Nephron (organoid): ENCODE data around the gene SLC29A3.
A peak's percentile ranks its signal among the peaks of the same experiment; 100 is the strongest.

ENCODE experiments used
- H3K27ac Mint-ChIP-seq, 3 experiments: 2 replicates each; pipeline ENCODE4 v1.8.0; 2020; ENCODE audit warnings: mixed read lengths in 3 of 3, mild to moderate bottlenecking in 2 of 3, moderate library complexity in 1 of 3
- H3K27me3 Mint-ChIP-seq: 2 replicates; pipeline ENCODE4 v1.8.0; 2021; ENCODE audit warnings: low read depth, mild to moderate bottlenecking, moderate library complexity, mixed read lengths
- H3K36me3 Mint-ChIP-seq: 2 replicates; pipeline ENCODE4 v1.8.0; 2020; ENCODE audit warnings: low read depth, mixed read lengths
- H3K4me1 Mint-ChIP-seq: 2 replicates; pipeline ENCODE4 v1.8.0; 2020; ENCODE audit warnings: mixed read lengths
- H3K4me3 Mint-ChIP-seq, 3 experiments: 2 replicates each; pipeline ENCODE4 v1.8.0; 2020; ENCODE audit warnings: mild to moderate bottlenecking in 3 of 3, mixed read lengths in 3 of 3, moderate library complexity in 2 of 3
- H3K9me3 Mint-ChIP-seq: 2 replicates; pipeline ENCODE4 v1.8.0; 2020; ENCODE audit warnings: mixed read lengths
- TF ChIP-seq, protein P1 (sequence below), 3 experiments: fragments of 200-600 bp; sonication (generic); IDR thresholded peaks; one replicate each; pipeline ENCODE4 v1.5.0; 2021; ENCODE audit warnings: antibody characterized with exemption in 3 of 3; ENCODE audit not compliant: unreplicated experiment in 3 of 3

The SLC29A3 gene

DNA sequence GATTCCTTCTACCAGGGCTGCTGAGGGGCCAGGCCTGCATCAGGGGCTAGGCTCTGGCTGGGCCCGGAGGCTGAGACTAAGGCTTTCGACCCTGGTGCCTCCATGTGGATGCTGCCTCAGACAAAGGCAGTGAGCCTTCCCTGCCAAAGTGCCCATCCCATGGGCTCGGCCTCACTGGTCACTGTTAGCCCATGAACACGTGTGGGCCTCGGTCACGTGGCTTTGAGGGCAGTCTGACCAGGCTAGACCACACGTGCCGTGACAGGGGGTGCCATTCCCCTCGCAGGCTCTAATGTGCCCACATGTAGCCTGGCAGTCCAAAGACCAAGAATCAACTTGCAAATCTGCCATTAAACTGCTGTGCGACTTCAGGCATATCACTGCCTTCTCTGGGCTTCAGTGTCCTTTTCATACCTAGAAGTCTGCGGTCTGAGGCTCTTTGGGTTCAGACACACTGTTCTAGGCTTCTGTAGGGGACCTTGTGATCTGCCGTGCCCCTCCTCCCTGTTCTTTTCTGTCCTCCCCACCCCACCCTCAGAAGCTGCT is 17.6 kb upstream of the SLC29A3 start:
- Mint-ChIP-seq H3K4me1 (no peaks in the 10 kb centered on the region), H3K36me3 (peaks cover 29% of the 10 kb centered on the region), H3K4me3 (no peak overlapping the region), H3K27me3 (no peaks in the 10 kb centered on the region), H3K27ac (no peak overlapping the region), H3K9me3 (no peaks in the 10 kb centered on the region)
- TF ChIP-seq, protein P1, sequence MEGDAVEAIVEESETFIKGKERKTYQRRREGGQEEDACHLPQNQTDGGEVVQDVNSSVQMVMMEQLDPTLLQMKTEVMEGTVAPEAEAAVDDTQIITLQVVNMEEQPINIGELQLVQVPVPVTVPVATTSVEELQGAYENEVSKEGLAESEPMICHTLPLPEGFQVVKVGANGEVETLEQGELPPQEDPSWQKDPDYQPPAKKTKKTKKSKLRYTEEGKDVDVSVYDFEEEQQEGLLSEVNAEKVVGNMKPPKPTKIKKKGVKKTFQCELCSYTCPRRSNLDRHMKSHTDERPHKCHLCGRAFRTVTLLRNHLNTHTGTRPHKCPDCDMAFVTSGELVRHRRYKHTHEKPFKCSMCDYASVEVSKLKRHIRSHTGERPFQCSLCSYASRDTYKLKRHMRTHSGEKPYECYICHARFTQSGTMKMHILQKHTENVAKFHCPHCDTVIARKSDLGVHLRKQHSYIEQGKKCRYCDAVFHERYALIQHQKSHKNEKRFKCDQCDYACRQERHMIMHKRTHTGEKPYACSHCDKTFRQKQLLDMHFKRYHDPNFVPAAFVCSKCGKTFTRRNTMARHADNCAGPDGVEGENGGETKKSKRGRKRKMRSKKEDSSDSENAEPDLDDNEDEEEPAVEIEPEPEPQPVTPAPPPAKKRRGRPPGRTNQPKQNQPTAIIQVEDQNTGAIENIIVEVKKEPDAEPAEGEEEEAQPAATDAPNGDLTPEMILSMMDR (IDR thresholded peaks at IDR 0.05; ENCODE audit: unreplicated experiment in 3 of 3): no peak

DNA sequence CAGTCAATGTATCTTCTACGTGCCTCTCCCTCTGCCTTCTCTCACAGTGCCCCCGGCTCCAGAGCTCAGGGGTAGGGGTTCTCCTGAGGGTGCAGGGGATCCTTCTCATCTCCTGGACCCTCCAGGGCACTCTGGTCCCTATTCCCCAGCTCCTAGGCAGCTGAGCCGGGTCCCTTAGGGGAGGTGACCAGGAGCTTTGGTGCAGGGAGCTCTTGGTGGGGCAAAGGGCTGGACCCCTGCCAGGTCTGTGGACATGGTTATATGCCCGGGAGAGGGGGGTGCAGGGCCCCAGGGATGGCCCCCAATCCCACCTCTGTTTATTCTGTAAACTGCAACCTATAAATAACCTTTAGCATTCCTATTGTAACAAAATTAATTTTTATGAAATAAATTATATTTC is 16.6 kb upstream of the SLC29A3 start:
- Mint-ChIP-seq H3K4me1 (peaks cover 5% of the 10 kb centered on the region), H3K36me3 (peaks cover 27% of the 10 kb centered on the region), H3K27me3 (no peaks in the 10 kb centered on the region), H3K27ac (no peak overlapping the region), H3K4me3 (no peak overlapping the region), H3K9me3 (no peaks in the 10 kb centered on the region)
- TF ChIP-seq, protein P1 (IDR thresholded peaks at IDR 0.05; ENCODE audit: unreplicated experiment in 3 of 3): no peak

DNA sequence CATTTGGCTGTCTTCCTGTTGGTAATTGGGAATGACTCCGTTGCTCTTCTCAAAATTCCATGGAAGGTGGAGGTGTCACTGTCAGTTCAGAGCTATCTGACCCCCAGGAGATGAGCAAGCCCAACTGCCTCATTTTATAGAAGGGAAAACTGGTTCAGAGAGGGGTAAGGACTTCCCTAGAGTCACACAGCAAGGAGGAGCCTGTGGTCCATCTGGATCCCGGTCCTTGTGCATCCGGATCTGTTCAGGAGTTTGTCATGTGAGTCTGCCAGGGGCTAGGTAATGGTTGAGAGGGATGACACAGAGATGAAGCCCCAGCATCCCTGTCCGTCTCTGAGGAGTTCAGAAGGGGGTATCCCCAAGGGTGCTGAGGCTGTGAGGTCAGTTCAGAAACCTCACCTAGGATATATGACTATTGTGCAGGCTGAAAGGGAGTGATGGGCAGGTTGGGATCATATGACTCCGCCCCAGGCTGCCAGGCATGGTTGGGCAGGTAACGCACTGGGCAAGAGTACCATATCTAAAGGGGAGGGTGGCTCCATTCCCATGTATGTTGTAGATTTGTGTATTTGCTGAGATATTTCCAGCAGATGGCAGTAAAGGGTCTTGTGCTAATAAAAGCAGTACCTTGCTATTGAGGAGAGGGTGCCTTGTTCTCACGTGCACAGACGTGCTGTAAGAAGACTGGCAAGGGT is 16.0 kb upstream of the SLC29A3 start:
- H3K9me3 Mint-ChIP-seq: no peaks in the 10 kb centered on the region
- no peaks in the 10 kb centered on the region for H3K27me3 Mint-ChIP-seq
- no peak overlapping the region for H3K4me3 Mint-ChIP-seq
- H3K4me1 Mint-ChIP-seq: peaks cover 10% of the 10 kb centered on the region
- H3K27ac Mint-ChIP-seq: peak overlapping the region in 1 of 3 experiments; percentile 56
- H3K36me3 Mint-ChIP-seq: peaks cover 25% of the 10 kb centered on the region
- TF ChIP-seq, protein P1 (IDR thresholded peaks at IDR 0.05; ENCODE audit: unreplicated experiment in 3 of 3): peak; percentile 52 to 59 (median 57)

DNA sequence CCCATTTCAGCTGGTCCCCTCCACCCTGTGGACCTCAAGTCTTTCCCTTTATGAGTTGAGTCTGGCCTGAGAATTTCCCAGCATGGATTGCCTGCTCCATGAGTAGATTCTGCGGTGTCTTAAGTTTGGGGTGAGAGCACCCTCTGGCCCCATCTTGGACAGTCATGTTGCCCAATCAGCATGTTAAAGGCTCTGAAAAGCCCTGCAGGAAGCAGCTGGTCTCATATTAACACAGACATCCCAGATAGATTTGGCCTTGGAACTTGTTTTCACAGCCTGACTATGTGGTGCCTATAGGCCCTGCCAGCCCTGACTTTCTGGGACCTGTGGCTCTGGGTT is 15.5 kb upstream of the SLC29A3 start:
- TF ChIP-seq, protein P1 (IDR thresholded peaks at IDR 0.05; ENCODE audit: unreplicated experiment in 3 of 3): peak in 1 of 3 experiments; percentile 0
- H3K4me3 Mint-ChIP-seq: no peak overlapping the region
- H3K27me3 Mint-ChIP-seq: no peaks in the 10 kb centered on the region
- H3K27ac Mint-ChIP-seq: peak overlapping the region in 1 of 3 experiments; percentile 56
- H3K9me3 Mint-ChIP-seq: no peaks in the 10 kb centered on the region
- H3K36me3 Mint-ChIP-seq: peaks cover 22% of the 10 kb centered on the region
- H3K4me1 Mint-ChIP-seq: peaks cover 12% of the 10 kb centered on the region

DNA sequence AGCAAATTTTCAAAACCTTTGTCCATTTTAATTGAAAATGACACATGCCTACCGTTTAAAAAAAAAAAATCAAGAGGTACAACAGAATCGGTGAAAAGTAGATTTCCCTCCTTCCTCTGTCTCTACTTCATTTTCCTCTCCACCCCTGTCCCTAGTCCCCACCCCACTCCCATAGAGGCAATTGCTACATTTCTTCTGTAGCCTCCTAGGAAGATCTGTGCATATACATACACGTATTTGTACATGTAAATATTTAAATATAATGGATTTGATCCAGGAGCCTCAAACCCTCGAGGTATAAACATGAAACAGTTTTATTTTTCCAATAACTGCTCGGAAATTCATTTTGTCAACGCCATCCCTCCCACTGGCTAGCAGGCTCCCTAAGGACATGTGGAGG is 14.1 kb upstream of the SLC29A3 start:
- no peak overlapping the region for H3K27ac Mint-ChIP-seq
- H3K4me1 Mint-ChIP-seq: peaks cover 20% of the 10 kb centered on the region
- H3K9me3 Mint-ChIP-seq: no peaks in the 10 kb centered on the region
- H3K36me3 Mint-ChIP-seq: peaks cover 13% of the 10 kb centered on the region
- H3K27me3 Mint-ChIP-seq: no peaks in the 10 kb centered on the region
- TF ChIP-seq, protein P1 (IDR thresholded peaks at IDR 0.05; ENCODE audit: unreplicated experiment in 3 of 3): no peak
- no peak overlapping the region for H3K4me3 Mint-ChIP-seq

DNA sequence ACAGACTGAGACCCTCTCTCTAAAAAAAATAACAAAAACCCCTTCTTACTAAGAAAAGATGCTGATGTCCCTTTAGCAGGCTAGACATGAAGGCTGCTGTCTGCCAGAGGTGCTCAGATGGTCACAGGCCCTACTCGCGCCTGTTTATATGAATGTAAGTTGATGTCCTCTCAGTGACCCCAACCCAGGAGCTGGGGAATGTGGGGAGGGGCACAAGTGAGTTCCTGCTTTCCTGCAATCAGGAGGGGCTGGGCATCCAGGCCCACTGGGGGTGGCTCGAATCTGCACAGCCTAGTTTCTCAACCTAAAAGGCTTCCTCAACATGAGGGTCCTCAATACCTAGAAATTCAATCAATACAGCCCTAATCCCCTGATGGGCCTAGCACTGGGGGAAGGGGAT is 12.1 kb upstream of the SLC29A3 start:
- peaks cover 8% of the 10 kb centered on the region for H3K36me3 Mint-ChIP-seq
- no peaks in the 10 kb centered on the region for H3K9me3 Mint-ChIP-seq
- H3K4me3 Mint-ChIP-seq: no peak overlapping the region
- TF ChIP-seq, protein P1 (IDR thresholded peaks at IDR 0.05; ENCODE audit: unreplicated experiment in 3 of 3): no peak
- peak overlapping the region; percentile 78 to 95 (median 80) for H3K27ac Mint-ChIP-seq
- no peaks in the 10 kb centered on the region for H3K27me3 Mint-ChIP-seq
- H3K4me1 Mint-ChIP-seq: peaks cover 27% of the 10 kb centered on the region
